NT2/D1 (cell line): ENCODE measurements around the gene MKS1.

Source experiments
- SUZ12 ChIP-seq: IDR thresholded peaks from 2 replicates; pipeline ENCODE4 v1.6.1; 2011; ENCODE audit not compliant: insufficient read length, insufficient read depth; ENCODE audit errors: extremely low read depth
- YY1 ChIP-seq: IDR thresholded peaks from 2 replicates; pipeline ENCODE4 v1.6.1; 2011; ENCODE audit not compliant: insufficient read length, insufficient read depth
- ZNF274 ChIP-seq: IDR thresholded peaks from 2 replicates; pipeline ENCODE4 v1.6.1; 2011; ENCODE audit warnings: mild to moderate bottlenecking, low read depth, low read length

- TF ChIP-seq ZNF274 = no peak
- no peak for TF ChIP-seq YY1
- TF ChIP-seq SUZ12 = no peak
Measured at GRCh38 chr17:58244963-58245362, 25.9 kb upstream of the MKS1 start.
